A673 (cell line): Measurements from ENCODE around the gene MSRB3. TPM values are rescaled to one million over a fixed set of nuclear protein-coding genes. Genes with fewer than 3 reads are reported as not detected.

Experiments used
- BruUV-seq: library from RNA; stranded (reverse); fragments of 400-500 nt; replicated peaks from 2 replicates; lab custom pipeline; 2021; lab: Mats Ljungman, UMichigan
- CTCF ChIA-PET: fragments of 300-600 bp; sonication (Branson Sonifier 250); formaldehyde crosslinking; loops from one replicate; lab custom pipeline; 2022; ENCODE audit warnings: antibody characterized with exemption; lab: Charles Lee
- POLR2A ChIA-PET: fragments of 300-600 bp; sonication (Branson Sonifier 250); formaldehyde crosslinking; loops from one replicate; lab custom pipeline; 2022; ENCODE audit warnings: antibody characterized with exemption; ENCODE audit not compliant: low non-redundant PET; lab: Charles Lee
- DNase-seq: peaks from one replicate; pipeline ENCODE4 v3.0.0-alpha.2; 2015; ENCODE audit warnings: low spot score
- H3K27ac ChIP-seq: fragments of 200-600 bp; sonication (generic); 2 replicates; pipeline ENCODE4 v1.5.1; 2016; ENCODE audit warnings: mixed run types, low read depth, mild to moderate bottlenecking, mixed read lengths, antibody characterized with exemption, low read length; ENCODE audit not compliant: poor library complexity, severe bottlenecking
- H3K27me3 ChIP-seq: fragments of 200-600 bp; sonication (generic); replicated peaks from 2 replicates; pipeline ENCODE4 v1.6.1; 2017; ENCODE audit warnings: mixed run types, low read depth, mild to moderate bottlenecking, mixed read lengths, antibody characterized with exemption, low read length; ENCODE audit not compliant: insufficient read depth, poor library complexity
- H3K36me3 ChIP-seq: fragments of 200-600 bp; sonication (generic); 2 replicates; pipeline ENCODE4 v1.6.1; 2016; ENCODE audit warnings: mixed run types, mild to moderate bottlenecking, mixed read lengths, antibody characterized with exemption, low read length; ENCODE audit not compliant: insufficient read depth, poor library complexity, severe bottlenecking
- H3K4me1 ChIP-seq: fragments of 200-600 bp; sonication (generic); 2 replicates; pipeline ENCODE4 v1.6.1; 2017; ENCODE audit warnings: mixed run types, mild to moderate bottlenecking, mixed read lengths, antibody characterized with exemption, low read length; ENCODE audit not compliant: insufficient read depth, poor library complexity, severe bottlenecking
- H3K4me3 ChIP-seq: fragments of 200-600 bp; sonication (generic); 2 replicates; pipeline ENCODE4 v1.5.1; 2016; ENCODE audit warnings: low read depth, mixed run types, mild to moderate bottlenecking, mixed read lengths, low read length; ENCODE audit not compliant: poor library complexity, severe bottlenecking
- H3K9me3 ChIP-seq: fragments of 200-600 bp; sonication (generic); 2 replicates; pipeline ENCODE4 v1.6.1; 2016; ENCODE audit warnings: mixed run types, low read depth, mild to moderate bottlenecking, mixed read lengths, antibody characterized with exemption, low read length; ENCODE audit not compliant: poor library complexity, severe bottlenecking
- EZH2 ChIP-seq: fragments of 200-600 bp; sonication (generic); IDR thresholded peaks from 2 replicates; pipeline ENCODE4 v1.6.1; 2017; ENCODE audit warnings: borderline replicate concordance, low read depth, mild to moderate bottlenecking, mixed read lengths, antibody characterized with exemption, low read length; ENCODE audit not compliant: poor library complexity, severe bottlenecking
- intact Hi-C: fragments of 100-400 bp; cut with micrococcal nuclease; formaldehyde crosslinking; loops from one replicate; pipeline ENCODE4 v1.10.0; 2022; ENCODE audit not compliant: unreplicated experiment
- total RNA-seq: library from RNA; stranded (reverse); gene quantifications from 2 replicates; pipeline ENCODE4 v1.2.3, GENCODE V29; 2021
- TF ChIP-seq, protein P1 (sequence below): fragments of 300-800, 200-600 bp; sonication (generic); conservative IDR thresholded peaks from 2 replicates; pipeline ENCODE4 v1.5.1; 2017; ENCODE audit warnings: low read depth, mild to moderate bottlenecking, antibody characterized with exemption, low read length, moderate library complexity, mixed read lengths

MSRB3 gene
- total RNA-seq, 1 experiment from 2014 or later = 2.1 TPM

- TF ChIP-seq EZH2 = no peak
- TF ChIP-seq, protein P1, sequence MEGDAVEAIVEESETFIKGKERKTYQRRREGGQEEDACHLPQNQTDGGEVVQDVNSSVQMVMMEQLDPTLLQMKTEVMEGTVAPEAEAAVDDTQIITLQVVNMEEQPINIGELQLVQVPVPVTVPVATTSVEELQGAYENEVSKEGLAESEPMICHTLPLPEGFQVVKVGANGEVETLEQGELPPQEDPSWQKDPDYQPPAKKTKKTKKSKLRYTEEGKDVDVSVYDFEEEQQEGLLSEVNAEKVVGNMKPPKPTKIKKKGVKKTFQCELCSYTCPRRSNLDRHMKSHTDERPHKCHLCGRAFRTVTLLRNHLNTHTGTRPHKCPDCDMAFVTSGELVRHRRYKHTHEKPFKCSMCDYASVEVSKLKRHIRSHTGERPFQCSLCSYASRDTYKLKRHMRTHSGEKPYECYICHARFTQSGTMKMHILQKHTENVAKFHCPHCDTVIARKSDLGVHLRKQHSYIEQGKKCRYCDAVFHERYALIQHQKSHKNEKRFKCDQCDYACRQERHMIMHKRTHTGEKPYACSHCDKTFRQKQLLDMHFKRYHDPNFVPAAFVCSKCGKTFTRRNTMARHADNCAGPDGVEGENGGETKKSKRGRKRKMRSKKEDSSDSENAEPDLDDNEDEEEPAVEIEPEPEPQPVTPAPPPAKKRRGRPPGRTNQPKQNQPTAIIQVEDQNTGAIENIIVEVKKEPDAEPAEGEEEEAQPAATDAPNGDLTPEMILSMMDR = no peak
- DNase-seq = no peak
- Histone ChIP-seq H3K27ac (no peak overlapping the region), H3K9me3 (no peaks in the 10 kb centered on the region), H3K4me1 (no peaks in the 10 kb centered on the region), H3K4me3 (peak overlapping the region; percentile 68), H3K36me3 (no peaks in the 10 kb centered on the region), H3K27me3 (no peaks in the 10 kb centered on the region)
- ChIA-PET CTCF (no interaction called here), POLR2A (no interaction called here)
- no TSS peak for BruUV-seq
- intact Hi-C loops = no loop called here
These were observed 398 bp upstream of the MSRB3 start for GRCh38 chr12:65277994-65278575.

DNA sequence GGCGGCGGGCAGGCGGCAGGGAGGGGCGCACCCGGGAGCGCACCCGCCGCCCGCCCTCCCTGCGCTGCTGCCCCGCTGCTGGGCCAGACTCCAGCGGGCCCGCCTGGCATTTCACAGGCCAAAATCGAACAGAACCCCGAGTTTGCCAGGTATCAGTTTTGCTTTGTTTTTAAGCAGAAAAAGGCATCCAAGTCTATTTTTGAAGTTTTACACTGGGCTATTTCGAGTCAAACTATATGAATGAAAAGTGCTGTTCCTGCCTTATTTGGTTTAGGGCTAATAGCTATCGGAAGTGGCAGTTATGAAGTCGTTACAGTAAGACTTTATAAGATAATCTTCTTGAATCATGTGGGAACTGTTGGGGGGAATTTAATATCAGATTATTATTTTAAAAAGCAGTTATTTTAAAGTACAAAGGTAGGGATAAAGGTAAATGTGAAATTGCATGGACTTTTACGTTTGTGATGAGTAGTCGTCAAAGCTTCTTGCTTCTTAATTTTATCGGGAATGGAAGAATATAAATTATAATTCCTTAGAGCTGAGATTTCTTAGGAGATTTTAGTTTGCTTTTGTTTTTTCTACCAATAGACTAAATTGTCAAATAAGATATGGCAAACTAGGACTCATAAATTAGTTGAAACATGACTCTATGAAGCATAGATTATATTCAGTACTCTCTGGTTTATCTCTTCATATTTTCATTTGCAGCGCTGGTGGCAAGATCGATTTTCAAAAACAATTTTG is 1.1 kb downstream of the MSRB3 start:
- ChIA-PET POLR2A (no interaction called here), CTCF (no interaction called here)
- TF ChIP-seq, protein P1 = no peak
- TF ChIP-seq EZH2 = no peak
- no TSS peak for BruUV-seq
- peak; percentile 30 for DNase-seq
- Histone ChIP-seq H3K27me3 (no peaks in the 10 kb centered on the region), H3K4me3 (peak overlapping the region; percentile 68), H3K36me3 (no peaks in the 10 kb centered on the region), H3K27ac (no peak overlapping the region), H3K9me3 (no peaks in the 10 kb centered on the region), H3K4me1 (no peaks in the 10 kb centered on the region)
- intact Hi-C loops = loop anchor here (10.0 kb wide), 1 partner anchor 385 kb away; no protein-coding TSS in a partner anchor

DNA sequence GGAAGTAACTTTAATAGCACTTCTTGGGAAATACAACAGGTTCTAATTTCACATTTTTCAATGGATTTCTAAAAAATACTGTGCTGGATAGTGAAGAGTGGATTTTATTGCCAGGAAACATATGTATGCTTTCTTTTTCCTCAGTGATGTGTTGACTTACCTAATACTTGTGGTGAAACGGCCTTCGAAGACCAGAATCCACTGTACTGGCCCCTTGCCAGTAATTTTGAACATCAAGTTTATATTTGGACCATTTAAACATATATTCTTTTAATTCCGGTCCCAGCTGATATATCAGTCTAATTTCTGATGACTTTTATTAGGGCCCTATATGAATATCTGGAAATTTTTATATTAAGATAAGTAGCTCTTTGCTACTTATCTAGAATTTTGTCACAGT is 1.8 kb downstream of the MSRB3 start:
- no TSS peak for BruUV-seq
- Histone ChIP-seq H3K27ac (no peak overlapping the region), H3K4me3 (no peak overlapping the region)

More for the DNA sequence above, 1.8 kb downstream of the MSRB3 start:
- Histone ChIP-seq H3K9me3 (no peaks in the 10 kb centered on the region), H3K4me1 (no peaks in the 10 kb centered on the region), H3K27me3 (no peaks in the 10 kb centered on the region), H3K36me3 (no peaks in the 10 kb centered on the region)
- intact Hi-C loops = loop anchor here (10.0 kb wide), 1 partner anchor 386 kb away; no protein-coding TSS in a partner anchor
- DNase-seq = no peak
- ChIA-PET CTCF (no interaction called here), POLR2A (no interaction called here)
- TF ChIP-seq, protein P1 = no peak
